NCI-H82 treated with DMSO at 0.1 percent for 48 hours (cell line): ENCODE measurements around the gene SNAI3.

ENCODE experiments used
- DNase-seq: peaks from one replicate; lab custom pipeline; 2025; ENCODE audit not compliant: unreplicated experiment; lab: John Stamatoyannopoulos, UW

Gene SNAI3

DNA sequence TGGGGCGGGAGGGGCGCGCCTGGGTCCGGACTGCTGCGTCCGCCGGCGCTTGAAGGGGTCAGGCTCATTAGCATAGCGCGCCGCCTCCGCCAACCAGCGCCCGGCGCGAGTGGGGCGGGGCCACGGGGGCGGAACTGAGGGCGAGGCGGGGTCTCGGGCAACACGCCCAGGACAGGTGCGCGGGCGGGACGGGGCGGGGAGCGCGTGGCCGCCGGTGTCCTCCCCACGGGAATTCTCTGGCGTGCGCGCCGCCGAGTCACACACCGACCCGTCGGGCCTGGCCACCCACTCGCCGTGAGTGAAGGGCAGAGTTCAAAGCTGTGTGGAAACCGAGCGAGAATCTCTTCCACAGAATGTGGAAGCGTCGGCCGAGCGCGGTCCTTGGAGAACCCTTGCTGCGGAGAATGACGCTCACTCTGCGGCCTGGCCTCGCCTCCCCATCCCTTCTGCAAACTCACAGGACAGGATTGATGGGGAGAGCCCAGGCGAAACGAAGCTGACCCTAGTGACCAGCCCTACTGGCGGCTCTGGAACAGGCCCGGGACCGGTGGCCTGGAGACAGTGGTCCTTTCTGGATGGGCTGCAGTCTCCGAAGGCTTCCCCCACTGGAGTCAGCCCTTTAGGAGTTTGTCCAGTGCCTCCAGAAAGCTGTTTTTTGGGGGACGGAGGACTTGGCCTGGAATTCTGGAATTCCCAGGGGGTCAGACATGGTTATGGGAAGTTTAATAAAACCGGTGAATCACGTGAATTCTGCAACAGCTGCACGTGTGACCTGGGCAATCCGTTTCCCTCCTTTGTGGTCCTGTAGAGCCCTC lies at the start of gene SNAI3:
Gene SNAI3 (minus strand): TSS at position 69 of the 815 bp plus-strand sequence. CDS start 101 bp downstream, outside the sequence.
- DNase-seq = peak; percentile 20

- DNase-seq = no peak
Measured at GRCh38 chr16:88736088-88736487, 49.8 kb upstream of the SNAI3 start.

GRCh38 chr16:88735616-88736015 lies 49.3 kb upstream of the SNAI3 start:
- DNase-seq = no peak

GRCh38 chr16:88735121-88735520 lies 48.8 kb upstream of the SNAI3 start:
- no peak for DNase-seq

DNA sequence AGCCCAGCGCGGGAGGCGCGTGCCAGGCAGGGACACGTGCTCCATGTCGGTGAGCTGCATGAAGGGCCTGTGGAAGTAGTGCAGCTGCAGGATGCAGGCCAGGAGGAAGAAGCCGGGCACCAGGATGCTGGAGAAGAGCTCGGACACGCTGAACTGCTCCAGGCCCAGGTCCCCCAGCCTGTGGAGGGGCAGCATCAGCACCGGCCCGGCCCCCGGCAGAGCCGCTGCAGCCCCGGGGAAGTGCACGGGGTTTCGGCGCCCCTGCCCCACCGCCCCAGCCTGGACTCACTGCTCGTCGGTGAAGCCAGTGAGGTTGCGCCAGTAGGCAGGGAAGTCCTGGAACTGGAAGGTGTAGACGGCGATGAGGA lies 48.0 kb upstream of the SNAI3 start:
- no peak for DNase-seq

DNA sequence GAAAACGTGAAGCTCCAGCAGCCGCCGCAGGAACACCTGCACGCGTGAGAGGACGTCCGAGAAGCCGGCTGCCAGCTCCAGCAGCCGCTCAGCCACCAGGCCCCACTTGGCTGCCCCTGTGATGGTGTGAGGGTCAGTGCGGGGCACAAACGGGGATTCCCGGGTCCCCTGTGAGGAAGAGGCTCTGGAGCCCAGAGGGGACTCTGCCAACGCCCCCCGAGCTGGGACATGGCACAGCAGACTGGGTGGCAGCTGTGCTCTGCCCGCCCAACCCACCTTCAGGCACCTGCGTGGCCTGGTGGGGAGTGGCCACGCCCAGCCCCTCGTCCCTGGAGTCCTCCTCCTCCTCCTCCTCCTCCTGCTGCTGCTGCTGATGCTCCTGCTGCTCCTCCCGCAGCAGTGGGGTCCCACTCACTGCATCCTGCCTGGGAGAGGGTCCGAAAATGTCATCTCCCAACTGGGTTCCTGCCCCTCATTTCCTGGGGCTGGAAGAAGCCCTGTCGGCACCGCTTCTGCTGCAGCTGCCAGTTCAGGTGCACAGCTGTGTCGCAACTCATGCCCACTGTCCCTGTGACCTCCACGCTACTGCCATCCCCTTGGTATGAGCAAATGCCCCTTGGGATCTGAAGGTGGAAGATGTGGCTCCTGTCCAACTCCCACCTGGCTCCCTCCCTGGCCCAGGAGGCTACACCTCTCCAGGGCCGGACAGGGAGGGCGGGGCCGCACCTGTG lies 47.5 kb upstream of the SNAI3 start:
- no peak for DNase-seq

- DNase-seq = no peak
Measured at GRCh38 chr16:88732961-88733294, 46.6 kb upstream of the SNAI3 start.

DNA sequence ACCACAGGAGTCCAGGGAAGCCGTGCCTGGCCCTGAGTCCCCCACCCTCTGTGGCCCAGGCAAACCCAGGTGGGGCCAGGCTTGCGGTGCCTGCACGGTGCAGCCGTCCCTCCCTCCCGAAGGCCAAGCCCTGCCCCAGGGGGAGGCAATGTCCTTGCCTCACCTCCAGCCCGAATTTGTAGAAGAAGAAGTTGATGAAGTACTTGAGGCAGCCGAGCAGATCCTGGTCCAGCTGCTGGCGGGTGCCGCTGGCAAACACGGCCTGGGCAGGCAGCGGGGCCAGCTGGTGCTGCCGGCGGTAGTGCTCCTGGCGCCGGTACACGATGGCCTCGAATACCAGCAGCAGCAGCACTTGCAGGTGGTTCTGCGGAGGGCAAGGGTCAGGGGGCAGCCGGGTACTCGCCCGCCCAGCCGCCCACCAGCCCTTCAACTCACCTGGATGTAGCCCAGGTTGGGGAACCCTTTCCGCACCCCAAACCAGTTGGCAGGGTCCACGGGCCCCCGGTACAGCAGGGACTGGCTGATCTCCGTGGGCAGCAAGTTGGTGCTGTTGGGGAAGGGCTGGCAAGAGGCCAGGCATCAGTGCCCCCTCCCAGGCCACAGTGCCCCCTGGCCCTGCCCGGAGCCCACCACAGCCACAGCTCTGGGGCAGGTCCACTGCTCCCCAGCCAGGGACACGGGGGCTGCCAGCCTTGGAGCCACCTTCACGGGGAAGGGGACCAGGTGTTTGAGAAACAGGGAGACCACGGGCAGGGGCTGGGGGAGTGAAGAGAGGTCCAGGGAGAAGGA lies 46.1 kb upstream of the SNAI3 start:
- no peak for DNase-seq

- no peak for DNase-seq
Measured at GRCh38 chr16:88731699-88732098, 45.4 kb upstream of the SNAI3 start.

DNA sequence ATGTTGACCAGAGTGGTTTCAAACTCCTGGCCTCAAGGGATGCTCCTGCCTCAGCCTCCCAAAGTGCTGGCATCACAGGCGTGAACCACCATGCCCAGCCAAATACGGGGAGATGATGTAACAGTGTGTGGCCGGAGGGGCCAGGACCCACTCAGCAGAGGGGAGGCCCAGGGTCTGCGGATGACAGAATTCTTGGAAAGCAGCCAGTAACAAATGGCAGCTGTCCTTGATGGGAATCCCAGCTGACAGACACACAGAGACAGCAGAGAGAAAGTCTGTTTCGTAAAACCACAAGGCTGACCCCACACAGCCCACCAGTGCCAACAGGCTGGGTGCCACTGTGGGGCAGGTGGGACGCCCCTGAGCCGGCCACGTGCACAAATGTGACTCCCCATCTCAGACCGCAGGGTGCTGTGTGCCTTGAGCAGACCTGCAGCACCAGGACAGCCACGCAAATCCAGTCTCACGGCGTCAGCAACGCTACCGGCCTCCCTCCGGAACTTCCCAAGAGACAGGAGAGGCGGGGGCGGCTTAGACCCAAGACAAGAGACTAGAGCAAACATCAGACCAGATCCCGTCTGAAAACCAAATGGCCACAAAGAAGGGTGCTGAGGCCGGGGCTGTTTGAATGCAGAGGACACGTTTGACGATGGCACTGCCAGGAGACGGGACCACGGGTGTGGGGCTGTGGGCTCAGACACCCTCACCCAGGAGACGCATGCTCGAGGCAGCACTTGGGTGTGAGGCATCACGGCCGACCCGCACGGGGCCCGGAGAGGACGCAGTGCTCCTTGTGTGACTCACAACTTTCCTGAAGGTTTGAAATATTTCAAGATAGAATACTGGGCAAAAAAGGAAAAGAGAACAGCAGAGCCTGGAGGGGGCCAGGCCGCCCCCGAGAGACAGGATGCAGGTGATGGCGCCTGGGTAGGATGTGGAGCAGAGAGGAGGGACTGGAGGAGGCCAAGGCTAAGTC lies 44.6 kb upstream of the SNAI3 start:
- no peak for DNase-seq

GRCh38 chr16:88727871-88728270 lies 41.6 kb upstream of the SNAI3 start:
- no peak for DNase-seq

DNA sequence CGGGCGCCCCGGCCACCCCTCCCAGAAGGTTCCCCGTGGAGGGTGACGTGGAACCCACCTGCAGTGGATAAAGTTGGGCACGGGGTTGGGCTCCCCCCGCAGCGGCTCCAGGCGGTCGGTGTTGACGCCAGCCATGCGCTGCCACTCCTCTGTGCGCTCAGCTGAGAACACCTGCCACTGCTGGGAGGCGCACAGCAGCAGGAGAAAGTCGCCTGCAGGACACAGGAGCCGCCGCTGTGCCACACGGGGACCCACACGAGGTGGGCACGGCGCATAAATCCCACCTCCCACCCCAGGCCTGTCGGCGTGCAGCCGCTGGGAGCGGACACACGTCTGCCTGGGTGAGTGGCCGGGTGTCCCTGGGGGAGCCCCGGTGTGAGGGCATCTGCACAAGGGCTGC lies 40.7 kb upstream of the SNAI3 start:
- DNase-seq = no peak

- no peak for DNase-seq
Measured at GRCh38 chr16:88726408-88726749, 40.1 kb upstream of the SNAI3 start.

GRCh38 chr16:88725609-88726407 lies 39.5 kb upstream of the SNAI3 start:
- DNase-seq = no peak

DNA sequence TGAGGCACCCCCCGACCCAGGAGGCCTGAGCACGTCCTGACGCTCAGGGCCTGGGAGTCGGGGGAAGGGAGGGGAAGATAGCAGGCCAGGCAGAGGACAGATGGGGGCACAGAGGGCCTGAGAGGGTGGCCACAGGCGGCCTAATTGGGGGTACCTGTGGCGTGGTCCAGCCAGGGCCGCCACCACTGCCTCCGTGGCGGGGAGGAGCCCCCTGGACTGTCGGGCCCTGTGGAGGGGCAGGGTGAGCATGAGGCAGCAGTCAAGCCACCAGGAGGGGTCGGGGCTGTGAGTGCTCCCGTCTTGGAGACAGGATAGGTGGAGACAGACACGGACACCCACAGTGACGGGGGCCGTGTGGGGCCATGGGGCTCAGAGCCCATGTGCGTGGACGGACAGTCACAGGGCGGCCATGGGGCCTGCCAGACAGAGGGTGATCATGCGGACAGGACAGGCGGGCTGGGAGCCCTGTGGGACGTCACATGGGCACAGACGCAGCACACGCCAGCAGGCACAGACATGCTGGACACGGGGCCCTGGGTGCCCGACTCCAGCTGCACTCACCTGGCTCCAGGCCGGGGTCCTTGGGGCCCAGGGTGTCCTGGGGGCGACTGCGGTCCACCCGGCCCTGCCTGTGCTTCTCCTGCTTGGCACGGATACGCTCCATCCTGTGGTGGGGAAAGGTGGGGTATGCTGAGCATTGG lies 38.7 kb upstream of the SNAI3 start:
- DNase-seq = no peak

- no peak for DNase-seq
Measured at GRCh38 chr16:88723911-88724310, 37.6 kb upstream of the SNAI3 start.

DNA sequence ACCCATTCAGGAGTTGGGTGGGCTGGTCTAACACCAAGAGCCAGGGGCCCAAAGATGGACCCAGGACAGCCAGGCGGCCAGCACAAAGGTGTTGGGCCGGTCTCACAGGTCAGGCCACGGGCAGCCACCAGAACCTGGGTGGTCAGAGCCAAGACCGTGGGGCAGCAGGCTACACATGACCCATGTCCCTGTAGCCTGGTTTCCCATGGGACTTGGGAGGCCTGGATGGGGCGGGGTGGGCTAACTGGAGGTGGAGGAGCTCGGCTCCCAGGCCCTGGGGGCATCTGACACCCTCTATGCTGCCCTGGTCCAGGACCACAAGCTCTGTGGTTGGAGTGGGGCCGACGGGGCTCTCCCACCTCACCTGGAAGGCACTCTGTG lies 37.2 kb upstream of the SNAI3 start:
- DNase-seq = no peak

DNA sequence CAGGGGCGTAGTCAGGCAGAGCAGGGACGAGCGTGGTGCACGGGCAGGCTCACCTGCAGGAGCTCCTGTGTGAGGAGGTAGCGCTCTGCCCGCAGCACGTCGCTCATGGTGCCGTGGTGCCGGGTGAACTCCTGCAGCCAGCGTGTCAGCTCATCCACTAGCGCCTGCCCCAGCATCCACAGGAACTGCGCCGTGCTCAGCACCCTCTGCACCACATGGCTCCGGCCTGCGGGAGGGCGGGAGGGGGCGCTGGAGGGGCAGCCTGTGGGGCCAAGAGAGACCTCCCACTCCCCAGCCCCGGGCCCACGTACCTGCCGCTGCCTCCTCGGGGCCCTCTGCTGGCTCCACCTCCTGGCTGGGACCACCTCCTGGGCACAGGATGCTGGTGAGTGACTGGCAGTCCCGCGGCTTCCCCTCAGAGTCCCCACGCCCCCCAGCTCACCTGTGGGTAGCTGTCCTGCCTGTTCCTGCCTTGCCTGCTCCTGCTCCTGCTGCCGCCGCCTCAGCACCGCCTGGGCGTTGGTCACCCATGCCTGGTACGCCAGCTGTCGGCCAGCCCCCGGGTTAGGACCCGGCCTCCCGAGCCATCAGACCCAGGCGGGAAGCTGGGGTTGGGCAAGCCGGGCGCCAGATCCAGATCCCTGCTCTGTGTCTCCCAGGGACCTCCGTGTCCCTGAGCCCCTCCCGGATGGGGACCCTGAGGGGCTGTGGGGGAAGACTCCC lies 36.6 kb upstream of the SNAI3 start:
- DNase-seq = no peak
